K562 (cell line): ENCODE results near the gene CHEK2.

Experiments
- ADNP ChIP-seq: fragments of 200-800 bp; sonication (Bioruptor generic); IDR thresholded peaks from 2 replicates; pipeline ENCODE4 v1.6.1; 2016; ENCODE audit warnings: missing genetic modification characterization, missing compliant biosample characterization
- CTCF ChIP-seq, 3 experiments: IDR thresholded peaks in 2 of 3; conservative IDR thresholded peaks in 1 of 3; 2 replicates each; pipeline ENCODE4 v1.5.1; 2011 to 2012; ENCODE audit warnings: low read length in 3 of 3, mild to moderate bottlenecking in 3 of 3, control low read depth in 2 of 3, improper control_type of control experiment in 1 of 3, inconsistent platforms in 1 of 3, low read depth in 1 of 3, mixed read lengths in 1 of 3, moderate library complexity in 1 of 3; ENCODE audit not compliant: insufficient read depth in 2 of 3
- ELF1 ChIP-seq: fragments of 200-800 bp; sonication (Bioruptor generic); IDR thresholded peaks from 2 replicates; pipeline ENCODE4 v1.6.1; 2016; ENCODE audit warnings: missing genetic modification characterization, missing compliant biosample characterization
- EZH2 ChIP-seq: IDR thresholded peaks from 2 replicates; pipeline ENCODE4 v1.6.1; 2012; ENCODE audit warnings: low read depth, mild to moderate bottlenecking, inconsistent platforms, low read length, borderline replicate concordance
- HMGXB4 ChIP-seq: sonication (generic); formaldehyde crosslinking; IDR thresholded peaks from 2 replicates; pipeline ENCODE4 v1.8.1; 2023; ENCODE audit warnings: mild to moderate bottlenecking, missing genetic modification reagents
- PCBP1 ChIP-seq: fragments of 200-400 bp; formaldehyde crosslinking; IDR thresholded peaks from 2 replicates; pipeline ENCODE4 v1.6.1; 2018; ENCODE audit warnings: mild to moderate bottlenecking, low read depth, low read length; ENCODE audit not compliant: poor library complexity, severe bottlenecking
- RCOR1 ChIP-seq, 2 experiments: IDR thresholded peaks; 2 replicates each; pipeline ENCODE4 v1.6.1; 2012; ENCODE audit warnings: low read depth in 2 of 2, low read length in 2 of 2, borderline replicate concordance in 1 of 2, improper control_type of control experiment in 1 of 2
- SMARCC2 ChIP-seq: fragments of 450-650 bp; IDR thresholded peaks from 2 replicates; pipeline ENCODE4 v1.6.1; 2017; ENCODE audit warnings: antibody characterized with exemption, moderate library complexity, mild to moderate bottlenecking, low read depth
- U2AF1 ChIP-seq: fragments of 200-400 bp; formaldehyde crosslinking; optimal IDR thresholded peaks from 2 replicates; pipeline ENCODE3; 2017; ENCODE audit warnings: mild to moderate bottlenecking, low read depth, low read length, moderate library complexity

- no peak for TF ChIP-seq RCOR1 (IDR thresholded peaks at IDR 0.05; ENCODE audit: borderline replicate concordance in 1 of 2, low read depth in 2 of 2, low read length in 2 of 2)
- no peak for TF ChIP-seq HMGXB4 (CRISPR knock-in tag)
- TF ChIP-seq EZH2: no peak
- TF ChIP-seq SMARCC2: no peak
- no peak for TF ChIP-seq PCBP1
- no peak for TF ChIP-seq ADNP (tag)
- TF ChIP-seq CTCF (IDR thresholded peaks at IDR 0.05 in 2 of 3, conservative IDR thresholded peaks at IDR 0.05 in 1 of 3; ENCODE audit: insufficient read depth in 2 of 3, low read depth in 1 of 3, low read length in 3 of 3): no peak
- TF ChIP-seq U2AF1: no peak
- TF ChIP-seq ELF1 (tag): no peak
Observed at GRCh38 chr22:28702891-28703290, 38.7 kb downstream of the CHEK2 start.
